ENCODE data around the gene MYO1F. TPM values are rescaled to one million over a fixed set of nuclear protein-coding genes. Genes with fewer than 3 reads are reported as not detected.

Gene MYO1F
- total RNA-seq, 2 experiments from 2014 or later = 21.0 to 21.4 TPM

DNA sequence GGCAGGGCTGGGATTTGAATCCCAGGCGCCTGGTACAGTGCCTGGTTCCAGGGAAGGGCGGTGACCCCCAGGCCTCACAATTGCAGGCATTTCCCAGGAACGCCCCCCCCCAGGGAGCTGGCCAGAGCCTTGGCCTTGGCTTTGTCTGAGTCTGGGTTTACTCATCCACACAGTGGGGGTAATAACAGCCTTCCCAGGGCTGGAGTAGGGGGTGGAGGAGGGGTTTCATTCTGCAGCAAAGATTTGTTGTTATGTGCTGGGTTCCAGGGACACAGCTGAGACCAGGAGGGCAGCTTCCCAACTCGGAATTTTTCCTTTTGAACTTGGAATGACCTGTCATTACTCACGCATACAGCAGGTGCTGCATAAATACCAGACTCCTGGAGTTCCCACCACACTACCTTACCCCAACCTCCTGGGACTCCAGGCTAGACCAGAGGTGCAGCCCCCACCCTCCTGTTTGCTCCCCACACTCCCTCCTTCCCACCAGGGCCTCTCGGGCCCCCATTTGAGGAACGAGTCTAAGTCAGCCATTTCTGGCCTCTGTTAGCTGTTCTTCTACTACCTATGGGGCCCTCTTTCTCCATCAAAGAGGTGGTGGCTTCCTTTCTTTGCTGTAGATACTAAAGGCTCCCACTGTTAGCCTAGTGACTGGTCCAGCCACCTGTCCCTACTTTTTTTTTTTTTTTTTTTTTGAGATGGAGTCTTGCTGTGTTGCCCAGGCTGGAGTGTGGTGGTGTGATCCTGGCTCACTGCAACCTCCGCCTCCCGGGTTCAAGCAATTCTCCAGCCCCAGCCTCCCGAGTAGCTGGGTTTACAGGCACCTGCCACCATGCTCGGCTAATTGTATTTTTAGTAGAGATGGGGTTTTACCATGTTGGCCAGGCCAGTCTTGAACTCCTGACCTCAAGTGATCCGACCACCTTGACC lies 34.9 kb upstream of the MYO1F start:
- ChIA-PET CTCF (interaction anchor here (1.8 to 8.6 kb wide), 2 partner anchors 30 to 33 kb away, joined by 5 to 71 read pairs; partner anchors contain the start of gene MYO1F), POLR2A (interaction anchor here (0.6 to 1.4 kb wide), 2 partner anchors 16 to 99 kb away, joined by 3 to 4 read pairs; partner anchors contain the start of gene ZNF414)
- ATAC-seq (peak; percentile 10), DNase-seq (peak; percentile 25)
- Mint-ChIP-seq H3K36me3 (ENCODE audit: low read depth) (no peaks in the 10 kb centered on the region), H3K27ac (no peak overlapping the region), H3K4me3 (peak overlapping the region; percentile 32), H3K4me1 (ENCODE audit: low read depth) (peaks cover 34% of the 10 kb centered on the region), H3K27me3 (peaks cover 1% of the 10 kb centered on the region), H3K9me3 (no peaks in the 10 kb centered on the region)
- intact Hi-C loops (cut with micrococcal nuclease) = no loop called here
- no peak for TF ChIP-seq CTCF (IDR thresholded peaks at IDR 0.05)

GRCh38 chr19:8611391-8611876 lies 34.2 kb upstream of the MYO1F start:
- Mint-ChIP-seq H3K4me3 (peak overlapping the region; percentile 24), H3K4me1 (ENCODE audit: low read depth) (peaks cover 34% of the 10 kb centered on the region), H3K36me3 (ENCODE audit: low read depth) (peaks cover 2% of the 10 kb centered on the region), H3K27me3 (peaks cover 1% of the 10 kb centered on the region), H3K9me3 (no peaks in the 10 kb centered on the region), H3K27ac (no peak overlapping the region)
- DNase-seq = peak; percentile 51
- POLR2A ChIA-PET = interaction anchor here (1.4 kb wide), 1 partner anchor 98 kb away, joined by 3 read pairs; the partner anchor contains the start of gene ZNF414
- TF ChIP-seq CTCF (IDR thresholded peaks at IDR 0.05) = no peak
- intact Hi-C loops (cut with micrococcal nuclease) = no loop called here
- no peak for ATAC-seq
- CTCF ChIA-PET = interaction anchor here (1.8 to 8.6 kb wide), 2 partner anchors 30 to 32 kb away, joined by 5 to 71 read pairs; partner anchors contain the start of gene MYO1F

DNA sequence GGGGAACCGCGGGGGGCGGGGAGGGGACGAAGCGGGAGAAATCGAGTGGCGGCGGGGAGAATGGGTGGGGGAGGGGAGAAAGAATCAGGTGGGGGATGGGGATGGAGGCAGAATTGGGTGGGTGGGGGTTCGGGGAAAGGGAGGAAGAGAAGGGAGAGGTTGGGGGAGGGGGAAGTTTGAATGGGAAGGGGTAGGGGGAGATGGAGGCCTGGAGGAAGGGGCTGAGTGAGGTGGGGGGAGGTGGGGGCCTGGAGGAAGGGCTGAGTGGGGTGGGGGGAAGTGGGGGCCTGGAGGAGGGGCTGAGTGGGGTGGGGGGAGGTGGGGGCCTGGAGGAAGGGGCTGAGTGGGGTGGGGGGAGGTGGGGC lies 33.7 kb upstream of the MYO1F start:
- ATAC-seq (no peak), DNase-seq (no peak)
- Mint-ChIP-seq H3K27me3 (peaks cover 1% of the 10 kb centered on the region), H3K4me1 (ENCODE audit: low read depth) (peaks cover 34% of the 10 kb centered on the region), H3K27ac (no peak overlapping the region), H3K36me3 (ENCODE audit: low read depth) (peaks cover 4% of the 10 kb centered on the region), H3K9me3 (no peaks in the 10 kb centered on the region), H3K4me3 (no peak overlapping the region)
- no peak for TF ChIP-seq CTCF (IDR thresholded peaks at IDR 0.05)
- POLR2A ChIA-PET = no interaction called here
- CTCF ChIA-PET = interaction anchor here (8.6 kb wide), 1 partner anchor 32 kb away, joined by 71 read pairs; the partner anchor contains the start of gene MYO1F
- intact Hi-C loops (cut with micrococcal nuclease) = no loop called here

GRCh38 chr19:8610041-8610935 lies 33.0 kb upstream of the MYO1F start, which contains the start of gene ADAMTS10:
ADAMTS10 (minus strand) TSS chr19:8610715; CDS start chr19:8605710, 5,005 bp downstream.
- H3K27ac Mint-ChIP-seq = peak within 1 kb of the TSS; percentile 65
- ATAC-seq (peak; percentile 25), DNase-seq (peak; percentile 54)
- ChIA-PET POLR2A (no interaction called here), CTCF (no interaction called here)
- intact Hi-C loops (cut with micrococcal nuclease) = no loop called here
- no peak for TF ChIP-seq CTCF (IDR thresholded peaks at IDR 0.05)
- H3K4me1 Mint-ChIP-seq (ENCODE audit: low read depth) = peaks cover 30% of the 10 kb centered on the region
- H3K36me3 Mint-ChIP-seq (ENCODE audit: low read depth) = peaks cover 7% of the 10 kb centered on the region
- peak within 1 kb of the TSS; percentile 81 for H3K4me3 Mint-ChIP-seq
- H3K9me3 Mint-ChIP-seq = no peaks in the 10 kb centered on the region
- peaks cover 1% of the 10 kb centered on the region for H3K27me3 Mint-ChIP-seq

All from activated CD8-positive, alpha-beta T cell treated with anti-CD3 and anti-CD28 coated beads for 36 hours (primary cell).